HG02885 (cell line): ENCODE results near the gene NAGS.
"Not testable (repeated sequence)": the region's sequence is repeated elsewhere in the genome, so short reads cannot be mapped to it uniquely, and the experiment has no call there.

Experiments
- ATAC-seq: cut with Tn5 transposase; IDR thresholded peaks from one replicate; pipeline ENCODE4 v1.9.1; 2021; ENCODE audit warnings: mild to moderate bottlenecking; ENCODE audit not compliant: unreplicated experiment, poor library complexity

Gene NAGS

GRCh38 chr17:43983515-43984411, 20.7 kb upstream of the NAGS start:
- no peak for ATAC-seq

GRCh38 chr17:43984521-43984920, 19.9 kb upstream of the NAGS start:
- no peak for ATAC-seq

- ATAC-seq = no peak
These were observed 18.0 kb upstream of the NAGS start for GRCh38 chr17:43986225-43986981.

GRCh38 chr17:43987131-43988021, 17.0 kb upstream of the NAGS start:
- ATAC-seq = no peak

- no peak for ATAC-seq
These were observed 16.1 kb upstream of the NAGS start for GRCh38 chr17:43988301-43988700.

GRCh38 chr17:43992641-43993040, 11.8 kb upstream of the NAGS start:
- ATAC-seq = no peak

- no peak for ATAC-seq
These were observed 9.9 kb upstream of the NAGS start for GRCh38 chr17:43994272-43995149.

- ATAC-seq = no peak
These were observed 9.3 kb upstream of the NAGS start for GRCh38 chr17:43995150-43995471.

GRCh38 chr17:43997180-43997579, 7.2 kb upstream of the NAGS start:
- ATAC-seq = not testable (repeated sequence)

GRCh38 chr17:43998552-43998951, 5.9 kb upstream of the NAGS start:
- ATAC-seq = no peak

- no peak for ATAC-seq
These were observed 5.4 kb upstream of the NAGS start for GRCh38 chr17:43999024-43999423.

GRCh38 chr17:44000141-44000860, 4.1 kb upstream of the NAGS start:
- ATAC-seq = no peak

- no peak for ATAC-seq
These were observed 3.5 kb upstream of the NAGS start for GRCh38 chr17:44000871-44001460.

- ATAC-seq = no peak
These were observed 2.9 kb upstream of the NAGS start for GRCh38 chr17:44001461-44001920.

- ATAC-seq = no peak
These were observed 2.1 kb upstream of the NAGS start for GRCh38 chr17:44002141-44002848.

- no peak for ATAC-seq
These were observed 522 bp downstream of the NAGS start for GRCh38 chr17:44004761-44005526.

- no peak for ATAC-seq
These were observed 1.3 kb downstream of the NAGS start for GRCh38 chr17:44005527-44006271.
